ENCODE results near the gene CTNNA2.

Gene CTNNA2

GRCh38 chr2:80469428-80469827 lies 956.6 kb downstream of the CTNNA2 start:
- H3K4me1 Mint-ChIP-seq = peaks cover 11% of the 10 kb centered on the region
- no peaks in the 10 kb centered on the region for H3K36me3 Mint-ChIP-seq (ENCODE audit: low read depth)
- no peak overlapping the region for H3K4me3 Mint-ChIP-seq
- peaks cover 5% of the 10 kb centered on the region for H3K27me3 Mint-ChIP-seq (ENCODE audit: low read depth)
- peaks cover 26% of the 10 kb centered on the region for H3K9me3 Mint-ChIP-seq
- no peak overlapping the region for H3K27ac Mint-ChIP-seq
- no peak for TF ChIP-seq CTCF (IDR thresholded peaks at IDR 0.05; ENCODE audit: unreplicated experiment in 3 of 3)

- TF ChIP-seq CTCF (IDR thresholded peaks at IDR 0.05; ENCODE audit: unreplicated experiment in 3 of 3) = no peak
Observed at GRCh38 chr2:80473069-80473468, 960.2 kb downstream of the CTNNA2 start.

GRCh38 chr2:80473796-80474195 lies 960.9 kb downstream of the CTNNA2 start:
- peaks cover 26% of the 10 kb centered on the region for H3K9me3 Mint-ChIP-seq
- H3K4me1 Mint-ChIP-seq = peaks cover 33% of the 10 kb centered on the region
- H3K36me3 Mint-ChIP-seq (ENCODE audit: low read depth) = no peaks in the 10 kb centered on the region
- H3K27me3 Mint-ChIP-seq (ENCODE audit: low read depth) = peaks cover 5% of the 10 kb centered on the region
- H3K27ac Mint-ChIP-seq = peak overlapping the region; percentile 28 to 80 (median 65)
- TF ChIP-seq CTCF (IDR thresholded peaks at IDR 0.05; ENCODE audit: unreplicated experiment in 3 of 3) = no peak
- H3K4me3 Mint-ChIP-seq = peak overlapping the region in 1 of 3 experiments; percentile 18

More at GRCh38 chr2:80473069-80473468, 960.2 kb downstream of the CTNNA2 start:
- Mint-ChIP-seq H3K27me3 (ENCODE audit: low read depth) (peaks cover 5% of the 10 kb centered on the region), H3K9me3 (peaks cover 26% of the 10 kb centered on the region), H3K4me3 (no peak overlapping the region), H3K4me1 (peaks cover 33% of the 10 kb centered on the region), H3K27ac (no peak overlapping the region), H3K36me3 (ENCODE audit: low read depth) (no peaks in the 10 kb centered on the region)

- H3K4me1 Mint-ChIP-seq = peaks cover 38% of the 10 kb centered on the region
- H3K27ac Mint-ChIP-seq = peak overlapping the region in 1 of 3 experiments; percentile 10
- no peak for TF ChIP-seq CTCF (IDR thresholded peaks at IDR 0.05; ENCODE audit: unreplicated experiment in 3 of 3)
- no peak overlapping the region for H3K4me3 Mint-ChIP-seq
- no peaks in the 10 kb centered on the region for H3K27me3 Mint-ChIP-seq (ENCODE audit: low read depth)
- no peaks in the 10 kb centered on the region for H3K36me3 Mint-ChIP-seq (ENCODE audit: low read depth)
- H3K9me3 Mint-ChIP-seq = peaks cover 12% of the 10 kb centered on the region
Observed at GRCh38 chr2:80475970-80476369, 963.1 kb downstream of the CTNNA2 start.

GRCh38 chr2:80476535-80477117 lies 963.8 kb downstream of the CTNNA2 start:
- H3K4me3 Mint-ChIP-seq = no peak overlapping the region
- H3K27ac Mint-ChIP-seq = peak overlapping the region in 2 of 3 experiments; percentile 10 to 50
- H3K36me3 Mint-ChIP-seq (ENCODE audit: low read depth) = no peaks in the 10 kb centered on the region
- H3K9me3 Mint-ChIP-seq = peaks cover 6% of the 10 kb centered on the region
- peaks cover 38% of the 10 kb centered on the region for H3K4me1 Mint-ChIP-seq
- no peak for TF ChIP-seq CTCF (IDR thresholded peaks at IDR 0.05; ENCODE audit: unreplicated experiment in 3 of 3)
- H3K27me3 Mint-ChIP-seq (ENCODE audit: low read depth) = no peaks in the 10 kb centered on the region

- TF ChIP-seq CTCF (IDR thresholded peaks at IDR 0.05; ENCODE audit: unreplicated experiment in 3 of 3) = no peak
- H3K9me3 Mint-ChIP-seq = no peaks in the 10 kb centered on the region
- H3K4me1 Mint-ChIP-seq = peaks cover 11% of the 10 kb centered on the region
- no peaks in the 10 kb centered on the region for H3K27me3 Mint-ChIP-seq (ENCODE audit: low read depth)
- H3K36me3 Mint-ChIP-seq (ENCODE audit: low read depth) = no peaks in the 10 kb centered on the region
- H3K27ac Mint-ChIP-seq = no peak overlapping the region
- H3K4me3 Mint-ChIP-seq = no peak overlapping the region
Observed at GRCh38 chr2:80482276-80482675, 969.4 kb downstream of the CTNNA2 start.

All from nephron (organoid).